GM19372 (cell line): ENCODE data around the gene TM9SF3.
"Not testable (repeated sequence)": the region's sequence is repeated elsewhere in the genome, so short reads cannot be mapped to it uniquely, and the experiment has no call there.

ENCODE experiments used
- ATAC-seq: cut with Tn5 transposase; IDR thresholded peaks from one replicate; pipeline ENCODE4 v1.9.1; 2021; ENCODE audit warnings: mild to moderate bottlenecking, low read depth, moderate library complexity; ENCODE audit not compliant: unreplicated experiment

The TM9SF3 gene

GRCh38 chr10:96570983-96571964 is 15.5 kb downstream of the TM9SF3 start:
- ATAC-seq: no peak

GRCh38 chr10:96570511-96570910 is 16.3 kb downstream of the TM9SF3 start:
- ATAC-seq: no peak

- ATAC-seq: no peak
Observed at GRCh38 chr10:96568402-96568801, 18.4 kb downstream of the TM9SF3 start.

GRCh38 chr10:96565774-96566173 is 21.0 kb downstream of the TM9SF3 start:
- no peak for ATAC-seq

- no peak for ATAC-seq
Observed at GRCh38 chr10:96560966-96561887, 25.6 kb downstream of the TM9SF3 start.

- no peak for ATAC-seq
Observed at GRCh38 chr10:96560489-96560888, 26.3 kb downstream of the TM9SF3 start.

- no peak for ATAC-seq
Observed at GRCh38 chr10:96556003-96556402, 30.8 kb downstream of the TM9SF3 start.

- no peak for ATAC-seq
Observed at GRCh38 chr10:96555330-96555729, 31.5 kb downstream of the TM9SF3 start.

GRCh38 chr10:96548589-96548988 is 38.2 kb downstream of the TM9SF3 start:
- no peak for ATAC-seq

GRCh38 chr10:96545558-96545957 is 41.3 kb downstream of the TM9SF3 start:
- not testable (repeated sequence) for ATAC-seq

GRCh38 chr10:96541921-96542320 is 44.9 kb downstream of the TM9SF3 start:
- ATAC-seq: no peak

- ATAC-seq: no peak
Observed at GRCh38 chr10:96540240-96540639, 46.6 kb downstream of the TM9SF3 start.

GRCh38 chr10:96538683-96539082 is 48.1 kb downstream of the TM9SF3 start:
- no peak for ATAC-seq

GRCh38 chr10:96536129-96536528 is 50.7 kb downstream of the TM9SF3 start:
- ATAC-seq: no peak

GRCh38 chr10:96532523-96532922 is 54.3 kb downstream of the TM9SF3 start:
- ATAC-seq: no peak

- ATAC-seq: no peak
Observed at GRCh38 chr10:96529634-96530279, 57.1 kb downstream of the TM9SF3 start.

- no peak for ATAC-seq
Observed at GRCh38 chr10:96524741-96525140, 62.1 kb downstream of the TM9SF3 start.

- no peak for ATAC-seq
Observed at GRCh38 chr10:96517284-96517683, 69.5 kb downstream of the TM9SF3 start.

GRCh38 chr10:96516337-96516736 is 70.5 kb downstream of the TM9SF3 start:
- ATAC-seq: no peak

GRCh38 chr10:96513698-96514561 is 72.9 kb downstream of the TM9SF3 start, which contains the start of gene TLL2:
TLL2 (minus strand) TSS chr10:96513926; CDS start chr10:96513685, 241 bp downstream.
- ATAC-seq: peak; percentile 87
